Fibroblast of lung (primary cell): Measurements from ENCODE around the gene CCL13. TPM values are rescaled to one million over a fixed set of nuclear protein-coding genes. Genes with fewer than 3 reads are reported as not detected.

Source experiments
- DNase-seq, 2 donors: peaks; one replicate each; pipeline versions ENCODE4 v3.0.0 to v3.0.0-alpha.2; 2010; ENCODE audit warnings: low read depth in 2 of 2
- H2AFZ ChIP-seq: 2 replicates; pipeline ENCODE4 v1.5.1; 2012; ENCODE audit warnings: low read length, control low read depth, inconsistent platforms
- H3K27ac ChIP-seq: 2 replicates; pipeline ENCODE4 v1.5.1; 2011; ENCODE audit warnings: low read length, control low read depth; ENCODE audit not compliant: insufficient read depth
- H3K27me3 ChIP-seq: 2 replicates; pipeline ENCODE4 v1.5.1; 2011; ENCODE audit warnings: mild to moderate bottlenecking, low read length; ENCODE audit not compliant: control insufficient read depth, insufficient read depth
- H3K36me3 ChIP-seq: 2 replicates; pipeline ENCODE4 v1.5.1; 2011; ENCODE audit warnings: low read length; ENCODE audit not compliant: control insufficient read depth, insufficient read depth
- H3K4me1 ChIP-seq: 2 replicates; pipeline ENCODE4 v1.5.1; 2011; ENCODE audit warnings: low read length; ENCODE audit not compliant: control insufficient read depth, insufficient read depth; ENCODE audit errors: extremely low read depth
- H3K4me2 ChIP-seq: 2 replicates; pipeline ENCODE4 v1.5.1; 2011; ENCODE audit warnings: low read length, control low read depth; ENCODE audit not compliant: insufficient read depth; ENCODE audit errors: extremely low read depth
- H3K4me3 ChIP-seq, 4 experiments: fragments of 200-600 bp in 1 of 4; sonication (generic) in 1 of 4; replicated peaks in 1 of 4; 2 replicates each; pipeline ENCODE4 v1.5.1; 2011 to 2016; ENCODE audit warnings: low read length in 4 of 4, low read depth in 3 of 4, mild to moderate bottlenecking in 3 of 4, control low read depth in 2 of 4, inconsistent platforms in 1 of 4, mixed read lengths in 1 of 4; ENCODE audit not compliant: insufficient read depth in 1 of 4; ENCODE audit errors: control extremely low read depth in 1 of 4
- H3K79me2 ChIP-seq: 2 replicates; pipeline ENCODE4 v1.5.1; 2012; ENCODE audit warnings: mild to moderate bottlenecking, low read length, inconsistent platforms; ENCODE audit not compliant: control insufficient read depth, insufficient read depth
- H3K9ac ChIP-seq: 2 replicates; pipeline ENCODE4 v1.5.1; 2011; ENCODE audit warnings: mild to moderate bottlenecking, low read length, control low read depth; ENCODE audit not compliant: insufficient read depth
- H3K9me3 ChIP-seq: 2 replicates; pipeline ENCODE4 v1.5.1; 2012; ENCODE audit warnings: low read depth, low read length; ENCODE audit not compliant: control insufficient read depth, insufficient read depth
- H4K20me1 ChIP-seq: 2 replicates; pipeline ENCODE4 v1.5.1; 2011; ENCODE audit warnings: low read length; ENCODE audit not compliant: control insufficient read depth, insufficient read depth; ENCODE audit errors: extremely low read depth
- CTCF ChIP-seq, 2 donors: IDR thresholded peaks in 1 of 2; conservative IDR thresholded peaks in 1 of 2; 1 replicate in 1 of 2; 2 replicates in 1 of 2; pipeline ENCODE4 v1.5.1; 2011 to 2012; ENCODE audit warnings: low read length in 2 of 2, control low read depth in 1 of 2, inconsistent platforms in 1 of 2, low read depth in 1 of 2, mild to moderate bottlenecking in 1 of 2
- EZH2 ChIP-seq: IDR thresholded peaks from 2 replicates; pipeline ENCODE4 v1.5.1; 2012; ENCODE audit warnings: low read length, control low read depth, mild to moderate bottlenecking; ENCODE audit errors: missing control alignments
- polyA plus RNA-seq, 2 donors: library from polyadenylated mRNA; depleted of rRNA in 1 of 2; stranded (reverse) in 1 of 2; unstranded in 1 of 2; fragments of >200 nt; gene quantifications; 2 replicates each; pipeline ENCODE4 v1.2.1, GENCODE V29; 2011 to 2012; ENCODE audit warnings: missing spikeins in 1 of 2
- total RNA-seq: library from RNA; depleted of rRNA; stranded (reverse); fragments of >200 nt; gene quantifications from 2 replicates; pipeline ENCODE4 v1.2.1, GENCODE V29; 2014

CCL13 gene
- total and polyA plus RNA-seq, 2 donors (not counting 1 experiment from before 2014, with no cell fraction given) = 1.7 TPM; not detected in 1

- no peak for DNase-seq
- H2AFZ ChIP-seq = no peak overlapping the region
- no peak overlapping the region for H3K27ac ChIP-seq
- no peaks in the 10 kb centered on the region for H3K4me1 ChIP-seq
- no peak for TF ChIP-seq CTCF (conservative IDR thresholded peaks at IDR 0.05 in 1 of 2, IDR thresholded peaks at IDR 0.05 in 1 of 2; ENCODE audit: low read depth in 1 of 2, low read length in 2 of 2)
- no peak for TF ChIP-seq EZH2
- no peak overlapping the region for H3K9ac ChIP-seq
- H3K27me3 ChIP-seq = peaks cover 5% of the 10 kb centered on the region
- no peak overlapping the region for H3K4me3 ChIP-seq
- H3K36me3 ChIP-seq = no peaks in the 10 kb centered on the region
- no peak overlapping the region for H3K4me2 ChIP-seq
- no peaks in the 10 kb centered on the region for H4K20me1 ChIP-seq
- H3K79me2 ChIP-seq = no peaks in the 10 kb centered on the region
- H3K9me3 ChIP-seq = no peaks in the 10 kb centered on the region
These were observed 8.5 kb downstream of the CCL13 start for GRCh38 chr17:34364751-34365150.

- DNase-seq = no peak
- TF ChIP-seq CTCF (conservative IDR thresholded peaks at IDR 0.05 in 1 of 2, IDR thresholded peaks at IDR 0.05 in 1 of 2; ENCODE audit: low read depth in 1 of 2, low read length in 2 of 2) (no peak), EZH2 (no peak)
- H2AFZ ChIP-seq = no peak overlapping the region
- H3K4me1 ChIP-seq = no peaks in the 10 kb centered on the region
- no peak overlapping the region for H3K4me2 ChIP-seq
- no peaks in the 10 kb centered on the region for H3K79me2 ChIP-seq
- no peak overlapping the region for H3K27ac ChIP-seq
- H3K27me3 ChIP-seq = peaks cover 5% of the 10 kb centered on the region
- no peak overlapping the region for H3K9ac ChIP-seq
- no peaks in the 10 kb centered on the region for H4K20me1 ChIP-seq
- no peak overlapping the region for H3K4me3 ChIP-seq
- H3K36me3 ChIP-seq = no peaks in the 10 kb centered on the region
- no peaks in the 10 kb centered on the region for H3K9me3 ChIP-seq
These were observed 9.1 kb downstream of the CCL13 start for GRCh38 chr17:34365340-34365739.

- DNase-seq = no peak
- H3K9ac ChIP-seq = no peak overlapping the region
- H2AFZ ChIP-seq = no peak overlapping the region
- H3K27me3 ChIP-seq = peaks cover 5% of the 10 kb centered on the region
- no peak overlapping the region for H3K4me2 ChIP-seq
- H3K4me1 ChIP-seq = no peaks in the 10 kb centered on the region
- H3K9me3 ChIP-seq = no peaks in the 10 kb centered on the region
- no peak overlapping the region for H3K4me3 ChIP-seq
- no peaks in the 10 kb centered on the region for H4K20me1 ChIP-seq
- no peaks in the 10 kb centered on the region for H3K79me2 ChIP-seq
- no peak overlapping the region for H3K27ac ChIP-seq
- H3K36me3 ChIP-seq = no peaks in the 10 kb centered on the region
- no peak for TF ChIP-seq EZH2
- no peak for TF ChIP-seq CTCF (conservative IDR thresholded peaks at IDR 0.05 in 1 of 2, IDR thresholded peaks at IDR 0.05 in 1 of 2; ENCODE audit: low read depth in 1 of 2, low read length in 2 of 2)
These were observed 9.7 kb downstream of the CCL13 start for GRCh38 chr17:34366010-34366409.
